ENCODE results near the gene DENND1A. TPM values are rescaled to one million over a fixed set of nuclear protein-coding genes. Genes with fewer than 3 reads are reported as not detected.
"Not testable (repeated sequence)": the region's sequence is repeated elsewhere in the genome, so short reads cannot be mapped to it uniquely, and the experiment has no call there.

DENND1A gene
- total RNA-seq, 2 donors from 2014 or later = 18.9 to 26.8 TPM

GRCh38 chr9:123912167-123912897 is 17.6 kb downstream of the DENND1A start:
- Histone ChIP-seq H3K9me3 (no peaks in the 10 kb centered on the region), H3K36me3 (no peaks in the 10 kb centered on the region), H3K27ac (no peak overlapping the region), H3K27me3 (replicated peaks; ENCODE audit: insufficient read depth) (no peaks in the 10 kb centered on the region), H3K4me1 (replicated peaks) (no peaks in the 10 kb centered on the region), H3K4me3 (no peak overlapping the region)
- no peak for TF ChIP-seq POLR2A (IDR thresholded peaks at IDR 0.05)
- no peak for TF ChIP-seq CTCF (IDR thresholded peaks at IDR 0.05)
- TF ChIP-seq POLR2AphosphoS5 (IDR thresholded peaks at IDR 0.05) = no peak
- no peak for DNase-seq (ENCODE audit: low spot score)
- intact Hi-C loops (cut with DNase I) = no loop called here
- WGBS = 93% methylated on average over 6 of the region's 6 CpGs

- Histone ChIP-seq H3K36me3 (no peaks in the 10 kb centered on the region), H3K4me1 (replicated peaks) (no peaks in the 10 kb centered on the region), H3K9me3 (no peaks in the 10 kb centered on the region), H3K27ac (no peak overlapping the region), H3K27me3 (replicated peaks; ENCODE audit: insufficient read depth) (no peaks in the 10 kb centered on the region), H3K4me3 (no peak overlapping the region)
- no peak for DNase-seq (ENCODE audit: low spot score)
- TF ChIP-seq CTCF (IDR thresholded peaks at IDR 0.05) = no peak
- TF ChIP-seq POLR2A (IDR thresholded peaks at IDR 0.05) = no peak
- TF ChIP-seq POLR2AphosphoS5 (IDR thresholded peaks at IDR 0.05) = no peak
- 97% methylated on average over 1 of the region's 1 CpG for WGBS
- intact Hi-C loops (cut with DNase I) = no loop called here
Observed at GRCh38 chr9:123911024-123911423, 18.9 kb downstream of the DENND1A start.

GRCh38 chr9:123909192-123909591 is 20.7 kb downstream of the DENND1A start:
- H3K9me3 ChIP-seq; H3K27me3 ChIP-seq (replicated peaks; ENCODE audit: insufficient read depth); H3K36me3 ChIP-seq; intact Hi-C loops (cut with DNase I); DNase-seq (ENCODE audit: low spot score); H3K27ac ChIP-seq; H3K4me3 ChIP-seq; H3K4me1 ChIP-seq (replicated peaks): not testable (repeated sequence)
- 97% methylated on average over 4 of the region's 4 CpGs for WGBS

- DNase-seq (ENCODE audit: low spot score); H3K27ac ChIP-seq; H3K9me3 ChIP-seq; H3K4me3 ChIP-seq; H3K27me3 ChIP-seq (replicated peaks; ENCODE audit: insufficient read depth); H3K36me3 ChIP-seq; intact Hi-C loops (cut with DNase I); H3K4me1 ChIP-seq (replicated peaks): not testable (repeated sequence)
- WGBS = 91% methylated on average over 18 of the region's 18 CpGs
Observed at GRCh38 chr9:123903550-123903949, 26.4 kb downstream of the DENND1A start.

- Histone ChIP-seq H3K9me3 (no peaks in the 10 kb centered on the region), H3K27ac (no peak overlapping the region), H3K4me3 (no peak overlapping the region), H3K4me1 (replicated peaks) (no peaks in the 10 kb centered on the region), H3K36me3 (no peaks in the 10 kb centered on the region), H3K27me3 (replicated peaks; ENCODE audit: insufficient read depth) (no peaks in the 10 kb centered on the region)
- TF ChIP-seq POLR2AphosphoS5 (IDR thresholded peaks at IDR 0.05) (no peak), CTCF (IDR thresholded peaks at IDR 0.05) (no peak)
- no peak for DNase-seq (ENCODE audit: low spot score)
- intact Hi-C loops (cut with DNase I) = no loop called here
Observed at GRCh38 chr9:123894822-123895221, 35.1 kb downstream of the DENND1A start.

- Histone ChIP-seq H3K4me3 (no peak overlapping the region), H3K27me3 (replicated peaks; ENCODE audit: insufficient read depth) (no peaks in the 10 kb centered on the region), H3K36me3 (no peaks in the 10 kb centered on the region), H3K9me3 (no peaks in the 10 kb centered on the region), H3K27ac (no peak overlapping the region), H3K4me1 (replicated peaks) (no peaks in the 10 kb centered on the region)
- 45% methylated on average over 4 of the region's 4 CpGs for WGBS
- TF ChIP-seq POLR2AphosphoS5 (IDR thresholded peaks at IDR 0.05) (no peak), CTCF (IDR thresholded peaks at IDR 0.05) (no peak), POLR2A (IDR thresholded peaks at IDR 0.05) (no peak)
- intact Hi-C loops (cut with DNase I) = no loop called here
- no peak for DNase-seq (ENCODE audit: low spot score)
Observed at GRCh38 chr9:123893831-123894460, 36.0 kb downstream of the DENND1A start.
